DND-41 (cell line): Measurements from ENCODE around the gene APOOL.
A peak's percentile ranks its signal among the peaks of the same experiment; 100 is the strongest.

Experiments
- ATAC-seq: fragments of 200-7000 bp; cut with Tn5 transposase; 3 replicates; pipeline ENCODE4 v1.9.1; 2021; ENCODE audit warnings: low read depth; ENCODE audit not compliant: insufficient read depth
- DNase-seq: peaks from one replicate; pipeline ENCODE4 v3.0.0-alpha.2; 2020
- H2AFZ ChIP-seq: 2 replicates; pipeline ENCODE4 v1.6.0; 2012; ENCODE audit warnings: low read depth, low read length
- H3K27ac ChIP-seq: 2 replicates; pipeline ENCODE4 v1.5.1; 2012; ENCODE audit warnings: low read length, inconsistent platforms
- H3K27me3 ChIP-seq: fragments of 200-600 bp; sonication (generic); 2 replicates; pipeline ENCODE4 v1.6.0; 2012; ENCODE audit warnings: low read length, mild to moderate bottlenecking, inconsistent platforms; ENCODE audit not compliant: insufficient read depth, poor library complexity
- H3K36me3 ChIP-seq: 2 replicates; pipeline ENCODE4 v1.5.1; 2012; ENCODE audit warnings: low read length, inconsistent platforms; ENCODE audit not compliant: insufficient read depth
- H3K4me1 ChIP-seq: 2 replicates; pipeline ENCODE4 v1.5.1; 2012; ENCODE audit warnings: mild to moderate bottlenecking, low read length; ENCODE audit not compliant: insufficient read depth
- H3K4me2 ChIP-seq: 2 replicates; pipeline ENCODE4 v1.6.0; 2012; ENCODE audit warnings: mild to moderate bottlenecking, moderate library complexity, low read length, inconsistent platforms; ENCODE audit not compliant: insufficient read depth
- H3K4me3 ChIP-seq, 2 experiments: fragments of 200-600 bp in 1 of 2; shearing (Covaris generic) in 1 of 2; 2 replicates each; pipeline ENCODE4 v1.5.1; 2012 to 2016; ENCODE audit warnings: inconsistent platforms in 2 of 2, low read length in 2 of 2, mild to moderate bottlenecking in 2 of 2, low read depth in 1 of 2, moderate library complexity in 1 of 2
- H3K79me2 ChIP-seq: 2 replicates; pipeline ENCODE4 v1.6.0; 2012; ENCODE audit warnings: low read length, inconsistent platforms; ENCODE audit not compliant: insufficient read depth
- H3K9ac ChIP-seq: 2 replicates; pipeline ENCODE4 v1.6.0; 2012; ENCODE audit warnings: low read depth, mild to moderate bottlenecking, inconsistent platforms, low read length, moderate library complexity
- H3K9me3 ChIP-seq: 2 replicates; pipeline ENCODE4 v1.5.1; 2012; ENCODE audit warnings: low read length, moderate library complexity, mild to moderate bottlenecking, inconsistent platforms; ENCODE audit not compliant: insufficient read depth, severe bottlenecking
- H4K20me1 ChIP-seq: 2 replicates; pipeline ENCODE4 v1.6.0; 2012; ENCODE audit warnings: low read length; ENCODE audit not compliant: insufficient read depth
- CTCF ChIP-seq: IDR thresholded peaks from 2 replicates; pipeline ENCODE4 v1.5.1; 2012; ENCODE audit warnings: borderline replicate concordance, low read length, moderate library complexity, mild to moderate bottlenecking; ENCODE audit not compliant: poor library complexity, severe bottlenecking; ENCODE audit errors: extremely low read depth
- EZH2 ChIP-seq: IDR thresholded peaks from 3 replicates; pipeline ENCODE4 v1.6.1; 2012; ENCODE audit warnings: borderline replicate concordance, low read depth, mild to moderate bottlenecking, moderate library complexity, low read length, inconsistent platforms; ENCODE audit not compliant: severe bottlenecking

Gene APOOL

DNA sequence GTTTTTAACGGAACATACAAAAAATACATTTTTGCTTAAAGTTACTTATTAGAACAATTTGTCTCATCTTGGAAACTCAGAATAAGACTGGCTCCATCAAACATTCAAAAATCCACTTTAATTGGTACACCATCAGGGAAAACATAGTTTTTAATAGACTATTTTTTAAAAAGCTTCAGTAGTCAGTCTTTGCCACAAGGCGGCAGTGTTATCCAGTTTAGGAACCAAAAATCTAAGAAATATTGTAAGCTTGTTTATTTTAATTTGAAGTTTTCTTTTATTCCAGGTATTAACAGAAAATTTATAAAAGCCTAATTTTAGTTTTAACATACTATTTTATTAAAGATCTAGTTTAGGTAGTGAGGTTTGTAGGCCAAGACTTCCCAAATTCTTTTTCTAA, 107.7 kb downstream of the APOOL start:
- TF ChIP-seq CTCF (peak; percentile 62), EZH2 (no peak)
- Histone ChIP-seq H3K79me2 (no peaks in the 10 kb centered on the region), H2AFZ (no peak overlapping the region), H3K27ac (no peak overlapping the region), H4K20me1 (no peaks in the 10 kb centered on the region), H3K4me2 (no peak overlapping the region), H3K9ac (no peak overlapping the region), H3K27me3 (no peaks in the 10 kb centered on the region), H3K4me1 (no peaks in the 10 kb centered on the region), H3K9me3 (no peaks in the 10 kb centered on the region), H3K36me3 (no peaks in the 10 kb centered on the region), H3K4me3 (no peak overlapping the region)
- ATAC-seq (no peak), DNase-seq (no peak)

DNA sequence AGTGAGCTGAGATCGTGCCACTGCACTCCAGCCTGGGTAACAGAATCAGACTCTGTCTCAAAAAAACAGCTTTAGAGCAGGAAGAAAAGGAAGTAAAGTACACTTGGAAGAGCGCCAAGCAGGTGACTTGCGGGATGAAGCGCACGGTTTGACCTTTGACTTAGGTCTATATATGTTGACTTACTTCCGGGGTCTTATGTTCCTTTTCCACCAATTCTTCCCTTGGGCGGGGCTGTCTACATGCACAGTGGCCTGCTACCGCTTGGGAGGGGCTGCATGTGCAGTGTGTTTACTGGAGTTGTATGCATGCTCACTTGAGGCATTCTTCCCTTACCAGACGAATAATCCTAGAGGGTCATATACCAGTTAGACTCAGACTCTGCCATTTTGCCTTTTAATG, 108.6 kb downstream of the APOOL start:
- no peaks in the 10 kb centered on the region for H3K79me2 ChIP-seq
- H3K4me2 ChIP-seq = no peak overlapping the region
- no peaks in the 10 kb centered on the region for H4K20me1 ChIP-seq
- H3K4me1 ChIP-seq = no peaks in the 10 kb centered on the region
- no peak overlapping the region for H3K27ac ChIP-seq
- H3K27me3 ChIP-seq = no peaks in the 10 kb centered on the region
- TF ChIP-seq CTCF = no peak
- no peak for TF ChIP-seq EZH2
- ATAC-seq = no peak
- no peak for DNase-seq
- H2AFZ ChIP-seq = no peak overlapping the region
- no peak overlapping the region for H3K4me3 ChIP-seq
- no peaks in the 10 kb centered on the region for H3K36me3 ChIP-seq
- no peak overlapping the region for H3K9ac ChIP-seq
- no peaks in the 10 kb centered on the region for H3K9me3 ChIP-seq

DNA sequence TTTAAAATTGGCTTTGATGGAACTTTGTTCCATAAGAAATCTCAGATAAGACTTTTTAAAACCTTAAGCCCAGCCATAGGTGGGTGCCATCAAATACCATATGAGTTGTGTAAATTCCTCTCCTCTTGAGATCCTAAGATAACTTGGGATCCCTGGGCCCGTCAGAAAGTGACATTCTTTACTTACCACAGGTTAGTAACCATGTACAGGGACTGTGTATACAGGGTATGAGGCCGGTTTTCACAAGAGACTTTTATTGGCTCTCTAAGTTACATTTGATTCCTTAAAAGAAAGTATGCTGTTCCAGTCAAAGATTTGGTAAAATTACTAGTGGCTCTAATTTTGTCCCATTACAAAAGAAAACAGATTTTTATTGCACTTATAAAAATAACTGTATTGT, 110.1 kb downstream of the APOOL start:
- no peaks in the 10 kb centered on the region for H3K79me2 ChIP-seq
- no peak overlapping the region for H3K9ac ChIP-seq
- H2AFZ ChIP-seq = no peak overlapping the region
- TF ChIP-seq CTCF (no peak), EZH2 (no peak)
- H3K36me3 ChIP-seq = no peaks in the 10 kb centered on the region
- H3K27me3 ChIP-seq = no peaks in the 10 kb centered on the region
- no peak overlapping the region for H3K4me2 ChIP-seq
- H3K9me3 ChIP-seq = no peaks in the 10 kb centered on the region
- H4K20me1 ChIP-seq = no peaks in the 10 kb centered on the region
- H3K4me1 ChIP-seq = no peaks in the 10 kb centered on the region
- ATAC-seq (no peak), DNase-seq (no peak)
- no peak overlapping the region for H3K4me3 ChIP-seq
- no peak overlapping the region for H3K27ac ChIP-seq

DNA sequence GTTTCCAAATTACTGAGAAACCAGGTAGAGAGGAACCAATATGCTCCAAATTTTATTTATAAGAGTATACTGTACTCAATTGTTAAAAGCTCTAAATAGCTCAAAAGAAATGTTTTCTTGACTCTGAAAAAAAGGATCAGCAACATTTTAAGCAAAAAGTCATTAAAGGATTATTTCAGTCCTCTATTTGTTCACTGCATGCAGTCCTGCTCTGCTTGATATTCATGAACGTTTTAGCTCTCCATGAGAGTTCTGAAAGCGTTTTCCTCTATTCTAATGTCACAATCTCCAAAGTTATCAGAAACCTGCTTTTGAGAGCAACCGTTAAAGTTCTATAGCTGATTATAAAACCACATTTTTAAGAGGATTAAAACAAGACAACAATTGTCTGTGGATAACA, 110.5 kb downstream of the APOOL start:
- no peak for TF ChIP-seq EZH2
- TF ChIP-seq CTCF = no peak
- DNase-seq = no peak
- no peaks in the 10 kb centered on the region for H3K79me2 ChIP-seq
- no peak overlapping the region for H3K4me3 ChIP-seq
- no peaks in the 10 kb centered on the region for H3K27me3 ChIP-seq
- H3K4me1 ChIP-seq = no peaks in the 10 kb centered on the region
- H3K36me3 ChIP-seq = no peaks in the 10 kb centered on the region
- no peak overlapping the region for H2AFZ ChIP-seq
- no peaks in the 10 kb centered on the region for H3K9me3 ChIP-seq
- H4K20me1 ChIP-seq = no peaks in the 10 kb centered on the region
- no peak overlapping the region for H3K27ac ChIP-seq
- no peak overlapping the region for H3K4me2 ChIP-seq
- H3K9ac ChIP-seq = no peak overlapping the region
- no peak for ATAC-seq
